Esophagus squamous epithelium (tissue), 4 donors: ENCODE data around the gene TK2.

Source experiments
- POLR2A ChIP-seq, 4 donors: fragments of 450-650 bp; IDR thresholded peaks; one replicate each; pipeline ENCODE4 v1.6.1; 2017; ENCODE audit warnings: antibody characterized with exemption in 4 of 4, mild to moderate bottlenecking in 4 of 4, moderate library complexity in 3 of 4
- TF ChIP-seq, protein P1 (sequence below), 6 experiments: fragments of 450-650 bp in 4 of 6; fragments of 200-600 bp in 2 of 6; sonication (generic) in 2 of 6; IDR thresholded peaks; one replicate each; pipeline ENCODE4 v1.5.1; 2016 to 2019; ENCODE audit warnings: antibody characterized with exemption in 6 of 6, mild to moderate bottlenecking in 4 of 6, moderate library complexity in 4 of 6

DNA sequence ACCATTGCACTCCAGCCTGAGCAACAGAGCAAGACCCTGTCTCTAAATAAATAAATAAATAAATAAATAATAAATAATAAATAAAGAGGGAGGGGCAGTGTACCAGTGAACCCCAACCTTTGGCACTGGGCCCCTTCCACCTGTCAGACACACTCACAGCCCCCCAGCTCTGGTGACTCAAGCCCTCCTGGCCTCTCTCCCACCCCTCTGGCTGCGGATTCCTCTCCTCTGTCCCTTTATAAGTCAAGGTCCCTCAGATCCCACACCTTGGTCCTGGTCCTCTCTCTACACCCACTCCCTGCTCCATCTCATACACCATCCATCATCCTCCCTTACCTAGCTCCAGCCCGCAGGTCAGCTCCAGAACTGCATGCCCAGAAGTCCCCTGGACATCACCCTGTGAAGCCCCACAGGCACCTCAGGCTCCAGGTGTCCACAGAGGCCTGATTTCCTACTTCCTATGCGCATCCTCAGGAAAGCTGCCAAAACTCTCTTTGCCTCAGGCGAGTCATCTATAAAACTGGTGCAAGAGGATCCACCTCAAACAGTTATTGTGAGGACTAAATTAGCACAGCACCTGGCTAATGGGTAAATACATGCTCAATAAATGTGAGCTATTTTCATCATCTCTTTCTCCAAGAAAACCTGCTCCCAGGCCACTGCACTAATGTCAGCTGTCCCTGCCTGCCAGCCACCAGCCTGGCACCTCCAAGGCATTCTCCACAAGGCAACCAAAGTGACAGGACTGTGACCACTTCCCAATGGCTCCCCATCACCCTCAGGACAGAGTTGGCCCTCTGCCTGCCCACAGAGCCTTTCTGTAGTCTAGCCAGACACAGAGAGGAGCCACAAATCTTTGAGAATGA lies 76.0 kb downstream of the TK2 start:
- TF ChIP-seq, protein P1, sequence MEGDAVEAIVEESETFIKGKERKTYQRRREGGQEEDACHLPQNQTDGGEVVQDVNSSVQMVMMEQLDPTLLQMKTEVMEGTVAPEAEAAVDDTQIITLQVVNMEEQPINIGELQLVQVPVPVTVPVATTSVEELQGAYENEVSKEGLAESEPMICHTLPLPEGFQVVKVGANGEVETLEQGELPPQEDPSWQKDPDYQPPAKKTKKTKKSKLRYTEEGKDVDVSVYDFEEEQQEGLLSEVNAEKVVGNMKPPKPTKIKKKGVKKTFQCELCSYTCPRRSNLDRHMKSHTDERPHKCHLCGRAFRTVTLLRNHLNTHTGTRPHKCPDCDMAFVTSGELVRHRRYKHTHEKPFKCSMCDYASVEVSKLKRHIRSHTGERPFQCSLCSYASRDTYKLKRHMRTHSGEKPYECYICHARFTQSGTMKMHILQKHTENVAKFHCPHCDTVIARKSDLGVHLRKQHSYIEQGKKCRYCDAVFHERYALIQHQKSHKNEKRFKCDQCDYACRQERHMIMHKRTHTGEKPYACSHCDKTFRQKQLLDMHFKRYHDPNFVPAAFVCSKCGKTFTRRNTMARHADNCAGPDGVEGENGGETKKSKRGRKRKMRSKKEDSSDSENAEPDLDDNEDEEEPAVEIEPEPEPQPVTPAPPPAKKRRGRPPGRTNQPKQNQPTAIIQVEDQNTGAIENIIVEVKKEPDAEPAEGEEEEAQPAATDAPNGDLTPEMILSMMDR (IDR thresholded peaks at IDR 0.05) = no peak
- TF ChIP-seq POLR2A (IDR thresholded peaks at IDR 0.05) = no peak
